WI38 (cell line): ENCODE results near the gene MTRF1.

Source experiments
- H3K4me3 ChIP-seq: 2 replicates; pipeline ENCODE4 v1.5.1; 2011; ENCODE audit warnings: low read depth, mild to moderate bottlenecking, control low read depth, low read length
- TF ChIP-seq, protein P1 (sequence below): IDR thresholded peaks from 2 replicates; pipeline ENCODE4 v1.5.1; 2012; ENCODE audit warnings: low read depth, mild to moderate bottlenecking, control low read depth, low read length

The MTRF1 gene

DNA sequence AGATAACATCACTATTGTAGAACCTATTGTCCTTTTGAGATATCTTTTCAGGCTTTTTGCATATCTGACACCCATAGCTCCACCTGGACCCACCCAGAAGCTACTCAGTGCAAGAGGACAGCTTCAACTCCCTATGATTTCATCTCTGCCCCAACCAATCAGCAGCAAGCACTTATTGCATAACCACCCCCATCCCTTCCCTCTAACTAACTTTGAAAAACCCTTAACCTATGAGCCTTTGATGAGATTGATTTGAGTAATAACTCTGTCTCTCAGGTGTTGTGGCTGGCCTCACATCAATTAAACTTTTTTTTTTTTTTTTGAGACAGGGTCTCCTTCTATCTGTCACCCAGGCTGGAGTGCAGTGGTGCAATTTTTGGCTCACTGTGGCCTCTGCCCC, 13.4 kb upstream of the MTRF1 start:
- TF ChIP-seq, protein P1, sequence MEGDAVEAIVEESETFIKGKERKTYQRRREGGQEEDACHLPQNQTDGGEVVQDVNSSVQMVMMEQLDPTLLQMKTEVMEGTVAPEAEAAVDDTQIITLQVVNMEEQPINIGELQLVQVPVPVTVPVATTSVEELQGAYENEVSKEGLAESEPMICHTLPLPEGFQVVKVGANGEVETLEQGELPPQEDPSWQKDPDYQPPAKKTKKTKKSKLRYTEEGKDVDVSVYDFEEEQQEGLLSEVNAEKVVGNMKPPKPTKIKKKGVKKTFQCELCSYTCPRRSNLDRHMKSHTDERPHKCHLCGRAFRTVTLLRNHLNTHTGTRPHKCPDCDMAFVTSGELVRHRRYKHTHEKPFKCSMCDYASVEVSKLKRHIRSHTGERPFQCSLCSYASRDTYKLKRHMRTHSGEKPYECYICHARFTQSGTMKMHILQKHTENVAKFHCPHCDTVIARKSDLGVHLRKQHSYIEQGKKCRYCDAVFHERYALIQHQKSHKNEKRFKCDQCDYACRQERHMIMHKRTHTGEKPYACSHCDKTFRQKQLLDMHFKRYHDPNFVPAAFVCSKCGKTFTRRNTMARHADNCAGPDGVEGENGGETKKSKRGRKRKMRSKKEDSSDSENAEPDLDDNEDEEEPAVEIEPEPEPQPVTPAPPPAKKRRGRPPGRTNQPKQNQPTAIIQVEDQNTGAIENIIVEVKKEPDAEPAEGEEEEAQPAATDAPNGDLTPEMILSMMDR = no peak

DNA sequence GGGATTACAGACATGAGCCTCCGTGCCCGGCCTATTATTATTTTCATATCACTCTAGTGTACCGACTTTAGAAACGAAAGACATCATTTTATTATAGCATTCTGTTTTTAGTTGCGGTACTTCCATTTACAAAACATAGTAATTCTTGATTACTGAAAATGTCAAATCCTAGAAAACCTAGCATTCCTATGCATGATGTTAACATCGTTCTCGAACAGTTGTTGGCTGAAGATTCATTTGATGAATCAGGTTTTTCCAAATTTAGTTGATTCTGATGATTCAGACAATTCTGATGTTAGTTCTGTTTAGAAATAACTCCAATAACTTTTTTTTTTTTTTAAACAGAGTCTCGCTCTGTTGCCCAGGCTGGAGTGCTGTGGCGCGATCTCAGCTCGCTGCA, 11.5 kb upstream of the MTRF1 start:
- TF ChIP-seq, protein P1 = no peak
- no peak overlapping the region for H3K4me3 ChIP-seq

More for the DNA sequence above, 13.4 kb upstream of the MTRF1 start:
- no peak overlapping the region for H3K4me3 ChIP-seq

DNA sequence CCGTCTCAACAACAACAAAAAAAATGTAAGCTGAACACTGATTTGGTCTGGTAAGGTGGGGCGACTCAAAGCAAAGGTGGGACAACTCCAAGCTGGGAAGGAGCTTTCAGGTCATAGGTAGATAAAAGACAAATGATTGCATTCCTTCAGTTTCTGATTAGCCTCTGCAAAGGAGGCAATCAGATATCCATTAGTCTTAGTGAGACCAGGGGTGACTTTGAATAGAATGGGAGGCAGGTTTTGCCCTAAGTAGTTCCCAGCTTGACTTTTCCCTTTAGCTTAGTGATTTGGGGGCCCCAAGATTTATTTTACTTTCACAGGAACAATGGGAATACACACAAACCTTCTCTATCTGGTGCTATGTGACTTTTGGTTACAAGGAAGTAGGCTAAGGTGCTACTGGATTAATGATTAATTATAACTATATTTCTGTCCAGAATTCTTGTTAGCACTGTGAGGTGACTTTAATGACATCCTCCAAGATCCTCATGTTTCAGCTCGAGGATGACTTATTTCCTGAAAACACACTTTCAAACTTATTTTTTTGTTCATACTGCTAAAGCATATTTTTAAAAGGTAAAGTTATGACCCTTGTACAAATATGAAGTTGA, 10.6 kb upstream of the MTRF1 start:
- H3K4me3 ChIP-seq = no peak overlapping the region
- TF ChIP-seq, protein P1 = no peak

DNA sequence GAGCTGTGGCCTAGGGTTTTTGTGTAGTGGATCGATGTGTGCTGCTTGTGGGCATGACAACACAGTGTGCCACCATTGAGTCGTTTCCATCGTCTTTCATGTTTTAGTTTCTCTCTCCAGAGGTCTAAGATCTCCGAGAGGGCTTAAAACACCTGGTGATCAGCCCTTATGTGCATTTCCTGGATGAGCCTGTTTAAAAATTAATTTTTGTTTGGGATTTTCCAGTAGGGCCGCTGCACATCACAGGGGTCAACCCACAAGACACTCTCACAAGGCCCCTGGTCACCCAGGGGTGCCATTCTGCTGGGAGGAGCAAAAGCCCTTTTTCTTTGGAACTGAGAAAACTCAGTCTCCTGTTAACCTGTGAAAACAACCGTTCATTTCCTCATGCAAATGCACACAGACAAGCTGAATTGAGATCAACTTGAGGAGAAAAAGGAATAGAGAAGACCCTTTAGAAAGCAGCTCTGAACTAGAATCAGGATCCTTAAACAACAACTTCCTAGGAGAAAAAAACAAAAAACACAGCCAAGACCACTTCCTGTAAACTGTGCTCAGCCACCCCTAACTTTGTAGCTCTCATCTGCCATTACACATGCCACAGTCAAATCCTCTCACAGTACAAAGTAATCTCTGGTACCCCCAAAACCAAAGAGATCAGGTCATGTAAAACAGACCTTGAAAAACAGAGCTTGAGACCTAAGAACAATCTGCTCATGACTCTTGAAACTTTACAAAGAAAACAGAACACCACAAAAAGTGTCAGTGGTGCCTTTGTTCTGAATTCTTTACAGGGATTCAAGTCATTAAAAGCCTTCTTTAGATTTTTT, 8.3 kb upstream of the MTRF1 start:
- H3K4me3 ChIP-seq = no peak overlapping the region
- TF ChIP-seq, protein P1 = no peak

DNA sequence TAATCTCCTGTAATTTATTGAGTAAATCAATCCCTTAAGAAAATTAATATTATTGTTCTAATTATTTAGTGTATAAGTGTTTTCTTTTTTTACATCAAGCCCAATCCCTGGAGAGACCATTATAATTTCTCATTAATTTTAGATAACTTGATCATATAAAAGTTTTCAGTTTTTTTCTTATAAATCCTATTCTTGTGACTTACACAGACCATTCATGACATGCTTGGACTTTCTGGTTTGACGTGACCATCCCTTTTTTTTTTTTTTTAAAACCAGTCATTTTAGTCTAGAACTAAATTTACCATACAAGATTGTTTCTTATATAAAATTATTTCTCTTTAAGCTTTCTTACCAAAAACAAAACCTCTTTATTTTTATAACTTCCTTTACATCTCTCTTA, 5.4 kb upstream of the MTRF1 start:
- TF ChIP-seq, protein P1 = no peak
- no peak overlapping the region for H3K4me3 ChIP-seq

DNA sequence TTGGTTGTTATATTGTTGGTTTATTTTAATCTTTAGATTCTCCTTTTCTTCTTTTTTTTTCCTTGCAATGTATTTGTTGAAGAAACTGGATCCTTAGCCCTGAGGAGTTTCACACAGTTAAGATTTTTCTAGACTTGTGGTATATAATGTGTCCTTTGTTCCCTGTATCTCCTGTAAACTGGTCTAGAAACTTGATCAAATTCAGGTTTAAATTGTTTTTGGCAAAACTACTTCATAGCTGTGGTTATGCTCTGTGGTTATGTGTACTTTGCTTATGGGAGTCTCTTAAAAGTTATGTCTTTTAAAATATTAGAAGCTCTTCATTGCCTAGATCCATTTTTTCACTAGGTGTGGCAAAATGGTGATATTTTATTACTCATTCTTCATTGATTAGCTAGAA, 3.7 kb upstream of the MTRF1 start:
- H3K4me3 ChIP-seq = no peak overlapping the region
- TF ChIP-seq, protein P1 = no peak

DNA sequence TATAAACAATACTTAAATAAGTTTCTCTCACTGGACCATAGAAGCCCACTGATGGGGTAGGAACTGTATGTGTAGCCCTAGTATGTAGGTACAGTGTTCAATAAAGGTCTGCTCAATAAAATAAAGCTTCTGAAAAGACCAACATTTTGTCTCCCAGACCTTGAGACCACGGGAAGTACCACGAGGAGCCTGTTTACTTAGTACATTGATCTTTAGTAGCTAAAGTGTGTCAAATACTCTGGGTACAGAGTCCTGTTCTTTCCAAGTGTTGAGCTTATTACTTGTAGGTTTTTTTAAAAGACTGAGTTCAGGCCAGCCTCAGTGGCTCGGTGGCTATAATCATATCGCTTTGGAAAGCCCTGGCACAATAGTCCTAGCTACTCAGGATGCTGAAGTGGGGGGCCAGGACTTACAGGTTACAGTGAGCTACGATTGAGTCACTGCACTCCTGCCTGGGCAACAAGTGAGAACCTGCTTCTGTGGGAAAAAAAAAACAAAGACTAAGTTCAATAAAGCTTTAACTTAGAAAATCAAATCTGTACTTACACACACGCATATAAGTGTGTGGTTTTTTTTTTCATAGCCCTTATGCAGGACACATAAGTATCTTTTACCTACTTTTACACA, 3.4 kb downstream of the MTRF1 start:
- no peak overlapping the region for H3K4me3 ChIP-seq
- TF ChIP-seq, protein P1 = no peak
